Naive thymus-derived CD4-positive, alpha-beta T cell (primary cell): ENCODE results near the gene LCMT1. TPM values are rescaled to one million over a fixed set of nuclear protein-coding genes. Genes with fewer than 3 reads are reported as not detected.
"Not testable (repeated sequence)": the region's sequence is repeated elsewhere in the genome, so short reads cannot be mapped to it uniquely, and the experiment has no call there.

Experiments
- ATAC-seq: fragments of 150-1000 bp; cut with Tn5 transposase; 2 replicates; pipeline ENCODE4 v1.10.0; 2021; ENCODE audit warnings: mild to moderate bottlenecking, moderate library complexity
- CTCF ChIA-PET: fragments of 350-600 bp; sonication (Branson Sonifier 250); formaldehyde crosslinking; loops from one replicate; lab custom pipeline; 2021; ENCODE audit warnings: antibody characterized with exemption; lab: Charles Lee
- POLR2A ChIA-PET: fragments of 350-600 bp; sonication (Branson Sonifier 250); formaldehyde crosslinking; loops from one replicate; lab custom pipeline; 2021; ENCODE audit warnings: antibody characterized with exemption, inconsistent platforms; lab: Charles Lee
- DNase-seq, 9 donors: peaks; one replicate each; pipeline versions ENCODE4 v3.0.0 to v3.0.0-alpha.2; 2020 to 2022; ENCODE audit warnings: mixed read lengths in 1 of 9
- H3K27ac ChIP-seq: one replicate; pipeline ENCODE4 v1.7.0; 2013; ENCODE audit warnings: mild to moderate bottlenecking, low read depth, low read length, moderate library complexity
- H3K27me3 ChIP-seq, 2 donors: one replicate each; pipeline ENCODE4 v1.7.0; 2013; ENCODE audit warnings: low read length in 2 of 2, mild to moderate bottlenecking in 2 of 2, moderate library complexity in 2 of 2; ENCODE audit not compliant: control insufficient read depth in 2 of 2, insufficient read depth in 2 of 2
- H3K36me3 ChIP-seq, 3 experiments: 1 replicate in 2 of 3; 2 replicates in 1 of 3; pipeline ENCODE4 v1.7.0; 2013; ENCODE audit warnings: low read length in 3 of 3, mild to moderate bottlenecking in 3 of 3, moderate library complexity in 1 of 3; ENCODE audit not compliant: insufficient read depth in 3 of 3, control insufficient read depth in 2 of 3
- H3K4me1 ChIP-seq, 2 donors: one replicate each; pipeline ENCODE4 v1.7.0; 2013; ENCODE audit warnings: low read length in 2 of 2, mild to moderate bottlenecking in 2 of 2, moderate library complexity in 1 of 2; ENCODE audit not compliant: control insufficient read depth in 2 of 2, insufficient read depth in 2 of 2
- H3K4me3 ChIP-seq: 2 replicates; pipeline ENCODE4 v1.7.0; 2013; ENCODE audit warnings: mild to moderate bottlenecking, low read length
- H3K9me3 ChIP-seq, 3 experiments: 1 replicate in 2 of 3; 2 replicates in 1 of 3; pipeline ENCODE4 v1.7.0; 2013; ENCODE audit warnings: low read length in 3 of 3; ENCODE audit not compliant: control insufficient read depth in 2 of 3
- H3K27ac Mint-ChIP-seq, 9 donors: one replicate each; pipeline ENCODE4 v1.8.0; 2020 to 2022; ENCODE audit warnings: mixed read lengths in 9 of 9, mild to moderate bottlenecking in 8 of 9, moderate library complexity in 5 of 9, inconsistent platforms in 2 of 9
- H3K27me3 Mint-ChIP-seq, 5 donors: one replicate each; pipeline ENCODE4 v1.8.0; 2021 to 2022; ENCODE audit warnings: mixed read lengths in 5 of 5, mild to moderate bottlenecking in 1 of 5
- H3K36me3 Mint-ChIP-seq, 5 donors: one replicate each; pipeline ENCODE4 v1.8.0; 2020 to 2022; ENCODE audit warnings: mixed read lengths in 5 of 5, mild to moderate bottlenecking in 3 of 5, inconsistent platforms in 1 of 5
- H3K4me1 Mint-ChIP-seq, 7 donors: one replicate each; pipeline ENCODE4 v1.8.0; 2020 to 2022; ENCODE audit warnings: mixed read lengths in 7 of 7, mild to moderate bottlenecking in 3 of 7, inconsistent platforms in 1 of 7
- H3K4me3 Mint-ChIP-seq, 10 donors: one replicate each; pipeline ENCODE4 v1.8.0; 2020 to 2022; ENCODE audit warnings: mild to moderate bottlenecking in 10 of 10, mixed read lengths in 10 of 10, moderate library complexity in 6 of 10, inconsistent platforms in 2 of 10
- H3K9me3 Mint-ChIP-seq, 11 donors: one replicate each; pipeline ENCODE4 v1.8.0; 2020 to 2022; ENCODE audit warnings: mixed read lengths in 11 of 11, mild to moderate bottlenecking in 4 of 11, inconsistent platforms in 1 of 11, moderate library complexity in 1 of 11
- intact Hi-C, 2 donors: fragments of 100-400 bp; cut with micrococcal nuclease; formaldehyde crosslinking; loops; one replicate each; pipeline ENCODE4 v1.15.1; 2023
- polyA plus RNA-seq, 2 donors: library from polyadenylated mRNA; unstranded; fragments of 300-500 nt; fragmentation: Illumina TruSeq; gene quantifications; one replicate each; pipeline ENCODE4 v1.2.3, GENCODE V29; 2021
- total RNA-seq, 6 experiments: library from RNA in 5 of 6; stranded (reverse) in 5 of 6; gene quantifications; 1 replicate in 5 of 6; 2 replicates in 1 of 6; pipeline ENCODE4 v1.2.3 and lab custom pipeline; 2021 to 2026

LCMT1 gene
- 10 to 100 TPM; 30.2 to 36.9 (median 33.0) TPM for total RNA-seq
- 10 to 100 TPM; 37.5 to 58.4 TPM for polyA plus RNA-seq
- total RNA-seq (lab: John Stamatoyannopoulos, UW) = 18.3 reads per million, percentile 48 among the genes with 10 or more reads in this experiment

DNA sequence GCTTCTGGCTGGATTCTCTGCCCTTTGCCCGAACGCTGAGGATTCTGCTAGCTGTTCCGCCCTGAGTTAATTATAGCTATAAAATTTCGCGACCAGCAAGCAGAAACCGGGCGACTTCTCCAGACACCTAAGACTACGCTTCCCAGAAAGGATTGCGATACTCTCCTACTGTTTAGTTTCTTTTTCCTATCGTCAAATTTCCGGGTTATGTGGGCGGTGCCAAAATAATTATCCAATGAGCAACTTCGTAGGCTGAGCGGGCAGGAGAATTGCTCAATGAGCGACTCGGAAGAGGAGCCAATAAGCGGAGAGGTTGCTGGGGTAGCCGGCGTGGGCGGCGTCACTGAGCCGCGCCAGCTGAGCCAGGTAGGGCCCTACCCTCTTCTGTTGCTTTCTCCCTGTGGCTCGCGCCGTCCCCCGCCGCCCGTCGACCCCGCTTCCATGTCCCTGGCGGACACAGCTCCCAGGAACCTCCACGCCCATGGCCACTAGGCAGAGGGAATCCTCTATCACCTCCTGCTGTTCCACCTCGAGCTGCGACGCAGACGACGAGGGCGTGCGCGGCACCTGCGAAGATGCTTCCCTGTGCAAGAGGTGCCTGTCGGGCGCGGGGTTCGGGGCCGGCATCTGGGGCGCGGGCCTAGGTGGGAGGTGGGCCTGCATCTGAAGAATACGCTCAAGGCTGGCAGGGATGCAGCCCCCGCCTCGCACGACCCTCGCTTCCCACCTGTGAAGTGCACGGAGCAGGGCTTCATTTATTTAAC lies at the start of gene LCMT1:
LCMT1 (plus strand) TSS at position 340 of the 764 bp plus-strand sequence; CDS start at position 482, 142 bp downstream.
- Mint-ChIP-seq H3K9me3 (no peaks in the 10 kb centered on the region), H3K36me3 (peaks cover 4 to 20% (median 12%) of the 10 kb centered on the region in 5 donors), H3K27me3 (no peaks in the 10 kb centered on the region), H3K27ac (peak within 1 kb of the TSS; percentile 62 to 98 (median 89)), H3K4me1 (peaks cover 44 to 80% (median 64%) of the 10 kb centered on the region in 7 donors), H3K4me3 (peak within 1 kb of the TSS; percentile 89 to 99 (median 92))
- peaks cover 12 to 17% of the 10 kb centered on the region in 2 donors for H3K4me1 ChIP-seq
- peak; percentile 93 for ATAC-seq
- H3K27me3 ChIP-seq = no peaks in the 10 kb centered on the region
- intact Hi-C loops = loop anchor here (1.0 kb wide), 10 partner anchors 18 to 572 kb away; partner anchors contain the start of genes ARHGAP17 (in 2 of the 2), RBBP6 (in 2 of the 2) and ZKSCAN2 (in 1 of the 2)
- H3K27ac ChIP-seq = peak within 1 kb of the TSS; percentile 70
- H3K4me3 ChIP-seq = peak within 1 kb of the TSS; percentile 90
- peaks cover 0 to 19% (median 0%) of the 10 kb centered on the region in 3 experiments for H3K36me3 ChIP-seq
- DNase-seq = peak; percentile 68 to 96 (median 94)
- ChIA-PET CTCF (interaction anchor here (1.0 to 1.9 kb wide), 7 partner anchors 45 to 154 kb away, joined by 3 to 6 read pairs (median 4); no protein-coding TSS in a partner anchor), POLR2A (interaction anchor here (0.6 to 9.3 kb wide), 13 partner anchors 17 to 96 kb away, joined by 3 to 157 read pairs (median 10); partner anchors contain the start of gene ARHGAP17)
- H3K9me3 ChIP-seq = no peaks in the 10 kb centered on the region

DNA sequence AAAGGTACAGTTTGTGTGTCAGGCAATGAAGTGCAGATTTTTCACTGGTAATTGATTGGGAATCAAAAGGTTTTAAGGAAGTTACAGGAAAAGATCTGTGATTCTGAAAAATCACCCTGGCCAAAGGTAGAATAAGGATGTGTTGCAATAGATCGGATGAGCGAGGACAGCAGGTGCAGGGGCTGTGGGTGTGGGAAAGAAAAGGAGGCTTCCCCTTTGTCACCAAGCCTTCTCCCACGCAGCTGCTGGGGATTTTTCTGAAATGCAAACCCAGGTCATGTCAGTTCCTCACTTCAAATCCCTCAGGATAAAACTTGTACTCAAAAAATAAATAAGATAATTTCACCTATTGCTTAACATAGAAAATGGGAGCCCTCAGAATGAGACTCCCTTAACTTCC lies 48.4 kb upstream of the LCMT1 start:
- ATAC-seq = no peak
- Histone ChIP-seq H3K27me3 (no peaks in the 10 kb centered on the region), H3K27ac (peak overlapping the region; percentile 52), H3K4me1 (peaks cover 36 to 52% of the 10 kb centered on the region in 2 donors), H3K4me3 (no peak overlapping the region), H3K36me3 (peaks cover 0 to 3% (median 0%) of the 10 kb centered on the region in 3 experiments), H3K9me3 (no peaks in the 10 kb centered on the region)
- CTCF ChIA-PET = interaction anchor here (1.7 kb wide), 1 partner anchor 46 kb away, joined by 6 read pairs; no protein-coding TSS in a partner anchor
- peak overlapping the region; percentile 81 to 100 (median 92) for H3K27ac Mint-ChIP-seq
- H3K36me3 Mint-ChIP-seq = no peaks in the 10 kb centered on the region
- no peaks in the 10 kb centered on the region for H3K27me3 Mint-ChIP-seq
- peak overlapping the region; percentile 6 to 81 (median 58) for H3K4me3 Mint-ChIP-seq
- H3K9me3 Mint-ChIP-seq = no peaks in the 10 kb centered on the region
- intact Hi-C loops = no loop called here
- POLR2A ChIA-PET = interaction anchor here (0.6 to 8.8 kb wide), 7 partner anchors 14 to 48 kb away, joined by 3 to 157 read pairs (median 5); partner anchors contain the start of genes ARHGAP17 and LCMT1
- DNase-seq = no peak
- peaks cover 44 to 80% (median 64%) of the 10 kb centered on the region in 7 donors for H3K4me1 Mint-ChIP-seq

DNA sequence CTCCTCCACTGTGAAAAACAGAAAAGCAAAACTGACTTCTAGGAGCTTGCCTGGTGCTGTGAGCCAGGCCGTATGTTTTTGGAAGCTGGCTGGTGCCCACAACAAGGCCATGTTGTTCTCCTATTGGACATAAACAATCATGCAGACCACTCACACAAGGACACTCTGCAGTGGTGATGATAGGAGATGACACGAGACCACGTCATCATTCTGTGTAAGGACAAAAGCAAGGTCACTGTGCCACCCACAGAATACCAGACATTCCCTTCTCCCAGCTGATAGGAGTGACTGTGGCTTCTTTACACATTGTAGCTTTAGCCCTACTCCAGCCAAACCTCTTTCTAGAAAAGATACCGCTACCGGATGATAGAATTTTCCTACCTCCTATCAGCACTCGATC lies 47.7 kb upstream of the LCMT1 start:
- peaks cover 0 to 2% (median 0%) of the 10 kb centered on the region in 5 donors for H3K27me3 Mint-ChIP-seq
- peak overlapping the region; percentile 52 for H3K27ac ChIP-seq
- peaks cover 36 to 52% of the 10 kb centered on the region in 2 donors for H3K4me1 ChIP-seq
- H3K36me3 Mint-ChIP-seq = no peaks in the 10 kb centered on the region
- peak overlapping the region; percentile 44 to 100 (median 92) for H3K27ac Mint-ChIP-seq
- peak overlapping the region; percentile 15 to 81 (median 51) for H3K4me3 Mint-ChIP-seq
- CTCF ChIA-PET = interaction anchor here (1.7 kb wide), 1 partner anchor 46 kb away, joined by 6 read pairs; no protein-coding TSS in a partner anchor
- POLR2A ChIA-PET = interaction anchor here (1.2 to 2.0 kb wide), 6 partner anchors 15 to 49 kb away, joined by 3 to 8 read pairs (median 4); partner anchors contain the start of genes ARHGAP17 and LCMT1
- peaks cover 0 to 3% (median 0%) of the 10 kb centered on the region in 3 experiments for H3K36me3 ChIP-seq
- no peaks in the 10 kb centered on the region for H3K27me3 ChIP-seq
- ATAC-seq (no peak), DNase-seq (no peak)
- H3K9me3 Mint-ChIP-seq = no peaks in the 10 kb centered on the region
- no peak overlapping the region for H3K4me3 ChIP-seq
- peaks cover 40 to 83% (median 59%) of the 10 kb centered on the region in 7 donors for H3K4me1 Mint-ChIP-seq
- intact Hi-C loops = no loop called here
- no peaks in the 10 kb centered on the region for H3K9me3 ChIP-seq

DNA sequence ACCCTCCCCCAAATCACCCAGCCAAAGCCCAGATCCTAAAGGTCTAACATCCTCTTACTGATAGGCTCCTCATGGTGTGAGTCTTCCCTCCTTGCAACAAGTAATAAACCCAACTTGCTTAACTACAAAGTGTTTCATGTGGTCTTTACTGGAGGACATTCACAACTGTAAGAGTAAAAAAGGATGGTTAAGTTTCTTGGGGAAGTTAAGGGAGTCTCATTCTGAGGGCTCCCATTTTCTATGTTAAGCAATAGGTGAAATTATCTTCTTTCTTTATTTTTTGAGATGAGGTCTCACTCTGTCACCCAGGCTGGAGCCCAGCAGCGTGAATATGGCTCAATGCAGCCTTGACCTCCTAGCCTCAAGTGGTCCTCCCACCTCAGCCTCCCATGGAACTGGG lies 47.3 kb upstream of the LCMT1 start:
- intact Hi-C loops, H3K4me3 ChIP-seq, H3K27me3 Mint-ChIP-seq, H3K9me3 Mint-ChIP-seq, DNase-seq, ATAC-seq, H3K36me3 Mint-ChIP-seq, H3K36me3 ChIP-seq, H3K27me3 ChIP-seq, H3K9me3 ChIP-seq: not testable (repeated sequence)
- peak overlapping the region in 8 of 10 donors; percentile 17 to 81 (median 56) for H3K4me3 Mint-ChIP-seq
- peaks cover 40 to 83% (median 61%) of the 10 kb centered on the region in 7 donors for H3K4me1 Mint-ChIP-seq
- Histone ChIP-seq H3K27ac (peak overlapping the region; percentile 52), H3K4me1 (peaks cover 36 to 52% of the 10 kb centered on the region in 2 donors)
- H3K27ac Mint-ChIP-seq = peak overlapping the region in 8 of 9 donors; percentile 85 to 100 (median 92)
- CTCF ChIA-PET = interaction anchor here (1.7 kb wide), 1 partner anchor 45 kb away, joined by 6 read pairs; no protein-coding TSS in a partner anchor
- POLR2A ChIA-PET = interaction anchor here (1.2 to 2.0 kb wide), 6 partner anchors 15 to 49 kb away, joined by 3 to 8 read pairs (median 4); partner anchors contain the start of genes ARHGAP17 and LCMT1

DNA sequence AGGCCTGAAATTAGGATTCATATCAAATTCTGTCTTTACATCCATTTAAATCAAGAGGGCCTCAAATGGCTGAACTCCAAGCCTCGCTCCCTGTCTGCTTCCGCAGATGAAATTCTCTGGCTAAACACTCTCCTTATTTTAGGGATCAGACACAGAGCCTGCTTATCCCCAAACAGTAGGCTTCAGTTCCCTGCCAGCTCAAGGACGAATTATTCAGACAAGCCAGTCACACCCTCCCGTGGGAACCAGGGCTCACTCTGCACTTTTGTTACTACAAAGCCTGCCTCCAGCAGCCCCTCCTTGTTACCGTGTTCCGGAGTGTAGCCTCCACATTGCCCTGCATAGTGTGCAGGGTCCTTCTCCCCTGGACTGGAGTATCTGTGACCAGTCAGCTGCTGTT lies 46.6 kb upstream of the LCMT1 start:
- ChIA-PET CTCF (interaction anchor here (1.1 to 1.4 kb wide), 2 partner anchors 33 to 41 kb away, joined by 3 read pairs; no protein-coding TSS in a partner anchor), POLR2A (interaction anchor here (1.2 to 3.6 kb wide), 5 partner anchors 14 to 45 kb away, joined by 3 to 41 read pairs (median 6); partner anchors contain the start of gene LCMT1)
- Mint-ChIP-seq H3K4me1 (peaks cover 40 to 87% (median 68%) of the 10 kb centered on the region in 7 donors), H3K27me3 (peaks cover 0 to 2% (median 0%) of the 10 kb centered on the region in 5 donors), H3K4me3 (peak overlapping the region in 2 of 10 donors; percentile 63 to 81), H3K36me3 (no peaks in the 10 kb centered on the region), H3K9me3 (no peaks in the 10 kb centered on the region), H3K27ac (peak overlapping the region in 6 of 9 donors; percentile 43 to 100 (median 93))
- Histone ChIP-seq H3K27ac (peak overlapping the region; percentile 23), H3K36me3 (peaks cover 0 to 3% (median 0%) of the 10 kb centered on the region in 3 experiments), H3K27me3 (no peaks in the 10 kb centered on the region), H3K4me1 (peaks cover 36 to 51% of the 10 kb centered on the region in 2 donors), H3K9me3 (no peaks in the 10 kb centered on the region), H3K4me3 (no peak overlapping the region)
- DNase-seq (no peak), ATAC-seq (no peak)
- intact Hi-C loops = loop anchor here in 1 of 2 donors (5.0 kb wide), 1 partner anchor 48 kb away; the partner anchor contains the start of gene ARHGAP17
